SK-N-SH (cell line): ENCODE data around the gene ZNF562. TPM values are rescaled to one million over a fixed set of nuclear protein-coding genes. Genes with fewer than 3 reads are reported as not detected.

Source experiments
- CTCF ChIA-PET: fragments of 300-600, 350-600 bp; formaldehyde crosslinking; extraction: SDS; loops from one replicate; lab custom pipeline; 2021; lab: Yijun Ruan, JAX
- POLR2A ChIA-PET: fragments of 350-600 bp; sonication (Branson Sonifier 250); formaldehyde crosslinking; extraction: SDS; loops from one replicate; lab custom pipeline; 2020; ENCODE audit warnings: antibody characterized with exemption, inconsistent platforms; lab: Yijun Ruan, JAX
- DNase-seq: peaks from one replicate; pipeline ENCODE4 v3.0.0; 2012
- H2AFZ ChIP-seq: fragments of 200-600 bp; sonication (generic); 2 replicates; pipeline ENCODE4 v1.8.1; 2016; ENCODE audit warnings: antibody characterized with exemption, mild to moderate bottlenecking, low read depth
- H3F3A ChIP-seq: fragments of 200-600 bp; sonication (generic); replicated peaks from 2 replicates; pipeline ENCODE3; 2016; ENCODE audit warnings: antibody characterized with exemption, mild to moderate bottlenecking; ENCODE audit not compliant: insufficient read depth
- H3K27ac ChIP-seq, 2 experiments: fragments of 200-500 bp in 1 of 2; fragments of 200-600 bp in 1 of 2; sonication (Bioruptor generic) in 1 of 2; sonication (generic), shearing (Covaris generic) in 1 of 2; 2 replicates each; pipeline versions ENCODE4 v1.5.1 to v1.6.1; 2014 to 2016; ENCODE audit warnings: low read depth in 2 of 2, inconsistent platforms in 1 of 2, low read length in 1 of 2, mild to moderate bottlenecking in 1 of 2, mixed read lengths in 1 of 2
- H3K27me3 ChIP-seq: fragments of 200-600 bp; sonication (generic), shearing (Covaris generic); 2 replicates; pipeline ENCODE4 v1.6.1; 2016; ENCODE audit warnings: mixed run types; ENCODE audit not compliant: insufficient read depth
- H3K36me3 ChIP-seq, 2 experiments: fragments of 200-500 bp in 1 of 2; fragments of 200-600 bp in 1 of 2; sonication (Bioruptor generic) in 1 of 2; sonication (generic) in 1 of 2; replicated peaks in 1 of 2; 2 replicates each; pipeline versions ENCODE3 to v1.5.1; 2014 to 2016; ENCODE audit warnings: low read length in 1 of 2, mild to moderate bottlenecking in 1 of 2; ENCODE audit not compliant: insufficient read depth in 2 of 2, control insufficient read depth in 1 of 2
- H3K4me1 ChIP-seq, 2 experiments: fragments of 200-500 bp in 1 of 2; fragments of 200-600 bp in 1 of 2; sonication (Bioruptor generic) in 1 of 2; sonication (generic), shearing (Covaris generic) in 1 of 2; 2 replicates each; pipeline versions ENCODE4 v1.5.1 to v1.6.1; 2014 to 2016; ENCODE audit warnings: low read depth in 1 of 2, low read length in 1 of 2, mixed run types in 1 of 2; ENCODE audit not compliant: insufficient read depth in 2 of 2, control insufficient read depth in 1 of 2
- H3K4me2 ChIP-seq: fragments of 200-600 bp; sonication (generic), shearing (Covaris generic); 2 replicates; pipeline ENCODE4 v1.6.1; 2017; ENCODE audit warnings: mixed run types
- H3K4me3 ChIP-seq, 2 experiments: fragments of 200-500 bp in 1 of 2; fragments of 200-600 bp in 1 of 2; sonication (Bioruptor generic) in 1 of 2; sonication (generic), shearing (Covaris generic) in 1 of 2; 2 replicates each; pipeline versions ENCODE4 v1.5.1 to v1.8.1; 2014 to 2016; ENCODE audit warnings: low read depth in 2 of 2, inconsistent platforms in 1 of 2, low read length in 1 of 2, mild to moderate bottlenecking in 1 of 2, mixed read lengths in 1 of 2, moderate library complexity in 1 of 2
- H3K79me2 ChIP-seq: fragments of 200-600 bp; sonication (generic); 2 replicates; pipeline ENCODE4 v1.8.1; 2017; ENCODE audit warnings: mild to moderate bottlenecking; ENCODE audit not compliant: insufficient read depth
- H3K9ac ChIP-seq: fragments of 200-600 bp; sonication (generic); 2 replicates; pipeline ENCODE4 v1.6.1; 2017; ENCODE audit warnings: mixed run types
- H3K9me2 ChIP-seq: fragments of 200-600 bp; sonication (generic); 2 replicates; pipeline ENCODE4 v1.6.1; 2017; ENCODE audit warnings: mixed run types
- H3K9me3 ChIP-seq: fragments of 200-600 bp; sonication (generic); 2 replicates; pipeline ENCODE4 v1.6.1; 2017; ENCODE audit warnings: mixed run types, mild to moderate bottlenecking, moderate library complexity
- H4K20me1 ChIP-seq: fragments of 200-600 bp; sonication (generic); 2 replicates; pipeline ENCODE4 v1.6.1; 2017; ENCODE audit warnings: mild to moderate bottlenecking, mixed run types; ENCODE audit not compliant: insufficient read depth
- CHD2 ChIP-seq: fragments of 150-350 bp; IDR thresholded peaks from 2 replicates; pipeline ENCODE4 v1.6.1; 2018; ENCODE audit warnings: low read length; ENCODE audit not compliant: partially characterized antibody
- EZH2phosphoT487 ChIP-seq: fragments of 200-600 bp; sonication (generic); IDR thresholded peaks from 2 replicates; pipeline ENCODE4 v1.6.1; 2017; ENCODE audit warnings: low read depth, mixed run types, mild to moderate bottlenecking, antibody characterized with exemption, moderate library complexity, borderline replicate concordance
- FOSL2 ChIP-seq: IDR thresholded peaks from 2 replicates; pipeline ENCODE4 v1.4.0; 2012; ENCODE audit warnings: low read depth, mild to moderate bottlenecking, moderate library complexity, borderline replicate concordance
- FOXJ3 ChIP-seq: sonication (generic); formaldehyde crosslinking; IDR thresholded peaks from 2 replicates; pipeline ENCODE4 v1.5.1; 2020; ENCODE audit warnings: mild to moderate bottlenecking, missing genetic modification reagents
- FOXM1 ChIP-seq: IDR thresholded peaks from 2 replicates; pipeline ENCODE4 v1.4.0; 2012; ENCODE audit warnings: low read depth, mild to moderate bottlenecking
- JUND ChIP-seq: IDR thresholded peaks from 2 replicates; pipeline ENCODE4 v1.4.0; 2012
- MEF2A ChIP-seq: IDR thresholded peaks from 2 replicates; pipeline ENCODE4 v1.4.0; 2012; ENCODE audit warnings: low read depth, borderline replicate concordance
- MXI1 ChIP-seq: IDR thresholded peaks from 2 replicates; pipeline ENCODE4 v1.6.1; 2012; ENCODE audit warnings: mild to moderate bottlenecking, low read depth, low read length, improper control_type of control experiment
- NFIC ChIP-seq: IDR thresholded peaks from 2 replicates; pipeline ENCODE4 v1.4.0; 2012; ENCODE audit warnings: borderline replicate concordance
- PBX3 ChIP-seq: IDR thresholded peaks from 2 replicates; pipeline ENCODE4; 2012
- RCOR1 ChIP-seq: fragments of 150-350 bp; IDR thresholded peaks from 2 replicates; pipeline ENCODE4 v1.6.1; 2017; ENCODE audit warnings: antibody characterized with exemption, low read length
- SIN3A ChIP-seq: IDR thresholded peaks from 2 replicates; pipeline ENCODE4 v1.6.1; 2012; ENCODE audit warnings: low read depth, mild to moderate bottlenecking, low read length, moderate library complexity, borderline replicate concordance
- SMC3 ChIP-seq: IDR thresholded peaks from 2 replicates; pipeline ENCODE4 v1.6.1; 2012; ENCODE audit warnings: low read depth, low read length, improper control_type of control experiment
- TCF12 ChIP-seq: IDR thresholded peaks from 2 replicates; pipeline ENCODE4 v1.4.0; 2012
- TEAD4 ChIP-seq: IDR thresholded peaks from 2 replicates; pipeline ENCODE4 v1.4.0; 2012; ENCODE audit warnings: mild to moderate bottlenecking, borderline replicate concordance; ENCODE audit not compliant: insufficient read depth
- USF1 ChIP-seq: IDR thresholded peaks from 2 replicates; pipeline ENCODE4 v1.4.0; 2012; ENCODE audit warnings: low read depth, borderline replicate concordance
- YY1 ChIP-seq: IDR thresholded peaks from 2 replicates; pipeline ENCODE4 v1.4.0; 2012; ENCODE audit warnings: low read depth, mild to moderate bottlenecking
- WGBS: methylation state at CpG from one replicate; pipeline ENCODE4 v1.1.6; 2017; ENCODE audit warnings: low lambda C conversion rate; 5-methylcytosine and 5-hydroxymethylcytosine counted together
- polyA plus RNA-seq, 3 experiments: library from polyadenylated mRNA; depleted of rRNA; stranded (reverse); fragments of >200 nt; gene quantifications; 2 replicates each; pipeline ENCODE4 v1.2.3, GENCODE V29; 2012

Gene ZNF562
- polyA plus RNA-seq, 1 of the 3 experiments (the other 2 are of a cell fraction) = 3.1 TPM

GRCh38 chr19:9641810-9642209 lies 33.1 kb downstream of the ZNF562 start:
- no peak for DNase-seq
- no peaks in the 10 kb centered on the region for H3K4me1 ChIP-seq
- no peaks in the 10 kb centered on the region for H3K9me3 ChIP-seq
- H3K4me3 ChIP-seq = no peak overlapping the region
- WGBS = 100% methylated on average over 6 of the region's 6 CpGs
- H3F3A ChIP-seq = peaks cover 5% of the 10 kb centered on the region
- H3K79me2 ChIP-seq = no peaks in the 10 kb centered on the region
- POLR2A ChIA-PET = no interaction called here
- H3K9ac ChIP-seq = no peak overlapping the region
- no peak for TF ChIP-seq MXI1
- no peak for TF ChIP-seq USF1
- TF ChIP-seq TEAD4 = no peak
- no peak for TF ChIP-seq NFIC
- TF ChIP-seq, all 33 proteins: peak for 0
- Histone ChIP-seq H4K20me1 (no peaks in the 10 kb centered on the region), H3K27me3 (no peaks in the 10 kb centered on the region), H2AFZ (no peak overlapping the region), H3K27ac (no peak overlapping the region), H3K9me2 (no peaks in the 10 kb centered on the region), H3K36me3 (peaks cover 16 to 20% of the 10 kb centered on the region in 2 experiments), H3K4me2 (no peak overlapping the region)
- CTCF ChIA-PET = no interaction called here

- no peaks in the 10 kb centered on the region for H3K4me1 ChIP-seq
- H3K79me2 ChIP-seq = no peaks in the 10 kb centered on the region
- TF ChIP-seq SMC3 (no peak), FOXJ3 (CRISPR knock-in tag) (no peak), MEF2A (no peak), FOXM1 (no peak), TCF12 (no peak), CHD2 (no peak), PBX3 (no peak), FOSL2 (no peak), SIN3A (no peak), YY1 (no peak), MXI1 (no peak), RCOR1 (no peak), EZH2phosphoT487 (no peak), JUND (no peak)
- ChIA-PET CTCF (interaction anchor here (0.6 to 1.4 kb wide), 2 partner anchors 13 to 156 kb away, joined by 3 read pairs; no protein-coding TSS in a partner anchor), POLR2A (no interaction called here)
- H3K9ac ChIP-seq = no peak overlapping the region
- DNase-seq = no peak
- no peak overlapping the region for H3K4me3 ChIP-seq
- no peaks in the 10 kb centered on the region for H4K20me1 ChIP-seq
- H3F3A ChIP-seq = no peaks in the 10 kb centered on the region
- WGBS = 38% methylated on average over 1 of the region's 1 CpG
- peaks cover 13 to 15% of the 10 kb centered on the region in 2 experiments for H3K36me3 ChIP-seq
- no peak overlapping the region for H3K27ac ChIP-seq
- H3K27me3 ChIP-seq = no peaks in the 10 kb centered on the region
- no peak overlapping the region for H3K4me2 ChIP-seq
- H3K9me2 ChIP-seq = no peaks in the 10 kb centered on the region
- H2AFZ ChIP-seq = no peak overlapping the region
- H3K9me3 ChIP-seq = no peaks in the 10 kb centered on the region
Observed at GRCh38 chr19:9640956-9641355, 33.9 kb downstream of the ZNF562 start.
